HCT116 (cell line): ENCODE data around the gene NEUROG3. TPM values are rescaled to one million over a fixed set of nuclear protein-coding genes. Genes with fewer than 3 reads are reported as not detected.

Experiments
- ATAC-seq: fragments of 200-7000 bp; cut with Tn5 transposase; 2 replicates; pipeline ENCODE4 v1.9.1; 2020; ENCODE audit warnings: mild to moderate bottlenecking, moderate library complexity
- BruUV-seq: library from RNA; stranded (reverse); fragments of 400-500 nt; replicated peaks from 2 replicates; lab custom pipeline; 2021; lab: Mats Ljungman, UMichigan
- CTCF ChIA-PET: fragments of 300-600 bp; sonication (Branson Sonifier 250); formaldehyde crosslinking; loops from one replicate; lab custom pipeline; 2021; ENCODE audit warnings: antibody characterized with exemption; lab: Charles Lee
- POLR2A ChIA-PET: fragments of 300-600, 350-600 bp; sonication (Branson Sonifier 250); formaldehyde crosslinking; loops from one replicate; lab custom pipeline; 2021; ENCODE audit warnings: antibody characterized with exemption; lab: Charles Lee
- RAD21 ChIA-PET, 2 experiments: fragments of 300-600 bp; sonication (Branson Sonifier 250); formaldehyde crosslinking; loops; one replicate each; lab custom pipeline; 2023; ENCODE audit warnings: low total read pairs in 2 of 2; ENCODE audit not compliant: uncharacterized antibody in 2 of 2, unreplicated experiment in 2 of 2, low non-redundant PET in 1 of 2; lab: Charles Lee
- DNase-seq: peaks from one replicate; pipeline ENCODE4 v3.0.0-alpha.2; 2010; ENCODE audit warnings: low read depth, low spot score
- H2AFZ ChIP-seq: fragments of 200-600 bp; shearing (Covaris generic), sonication (generic); 2 replicates; pipeline ENCODE4 v1.6.1; 2017; ENCODE audit warnings: low read depth, mixed run types, mixed read lengths, antibody characterized with exemption, low read length; ENCODE audit not compliant: poor library complexity, severe bottlenecking
- H3K27ac ChIP-seq: 2 replicates; pipeline ENCODE4 v1.5.1; 2012; ENCODE audit warnings: low read depth, low read length
- H3K27me3 ChIP-seq: fragments of 200-600 bp; sonication (generic); 2 replicates; pipeline ENCODE4 v1.6.1; 2016; ENCODE audit warnings: mixed run types, low read length, mixed read lengths; ENCODE audit not compliant: insufficient read depth
- H3K36me3 ChIP-seq, 2 experiments: fragments of 200-500 bp in 1 of 2; fragments of 200-600 bp in 1 of 2; sonication (Bioruptor generic) in 1 of 2; sonication (generic) in 1 of 2; 2 replicates each; pipeline versions ENCODE4 v1.5.1 to v1.6.1; 2014 to 2016; ENCODE audit warnings: low read length in 2 of 2, inconsistent platforms in 1 of 2, mixed read lengths in 1 of 2, mixed run types in 1 of 2; ENCODE audit not compliant: insufficient read depth in 2 of 2, control insufficient read depth in 1 of 2
- H3K4me1 ChIP-seq, 2 experiments: fragments of 200-600 bp in 1 of 2; sonication (generic) in 1 of 2; 2 replicates each; pipeline versions ENCODE4 v1.5.1 to v1.6.1; 2012 to 2017; ENCODE audit warnings: low read length in 2 of 2, inconsistent platforms in 1 of 2, mild to moderate bottlenecking in 1 of 2, mixed read lengths in 1 of 2, mixed run types in 1 of 2, moderate library complexity in 1 of 2; ENCODE audit not compliant: insufficient read depth in 2 of 2, control insufficient read depth in 1 of 2
- H3K4me2 ChIP-seq: fragments of 200-600 bp; sonication (generic); 2 replicates; pipeline ENCODE4 v1.6.1; 2017; ENCODE audit warnings: mixed run types, low read length, mixed read lengths
- H3K4me3 ChIP-seq, 2 experiments: fragments of 200-600 bp in 1 of 2; sonication (generic) in 1 of 2; replicated peaks in 1 of 2; 2 replicates each; pipeline ENCODE4 v1.5.1; 2011 to 2016; ENCODE audit warnings: low read length in 2 of 2, control low read depth in 1 of 2, low read depth in 1 of 2, mild to moderate bottlenecking in 1 of 2, mixed read lengths in 1 of 2, mixed run types in 1 of 2
- H3K79me2 ChIP-seq: fragments of 200-600 bp; sonication (generic); 2 replicates; pipeline ENCODE4 v1.6.1; 2017; ENCODE audit warnings: mild to moderate bottlenecking, mixed run types, low read length, moderate library complexity, mixed read lengths; ENCODE audit not compliant: insufficient read depth
- H3K9ac ChIP-seq: fragments of 200-600 bp; sonication (generic); 2 replicates; pipeline ENCODE4 v1.6.1; 2016; ENCODE audit warnings: low read length, mixed read lengths
- H3K9me2 ChIP-seq: fragments of 200-600 bp; sonication (generic), shearing (Covaris generic); 2 replicates; pipeline ENCODE4 v1.6.1; 2017; ENCODE audit warnings: mixed run types, mild to moderate bottlenecking, moderate library complexity; ENCODE audit not compliant: insufficient read depth
- H3K9me3 ChIP-seq, 2 experiments: fragments of 200-500 bp in 1 of 2; fragments of 200-600 bp in 1 of 2; sonication (Bioruptor generic) in 1 of 2; sonication (generic) in 1 of 2; 2 replicates each; pipeline ENCODE4 v1.6.1; 2014 to 2017; ENCODE audit warnings: low read length in 2 of 2, mixed read lengths in 2 of 2, inconsistent platforms in 1 of 2, low read depth in 1 of 2, mild to moderate bottlenecking in 1 of 2, mixed run types in 1 of 2, moderate library complexity in 1 of 2; ENCODE audit not compliant: control insufficient read depth in 1 of 2, insufficient read depth in 1 of 2
- H4K20me1 ChIP-seq: fragments of 200-600 bp; sonication (generic), shearing (Covaris generic); 2 replicates; pipeline ENCODE4 v1.6.1; 2017; ENCODE audit warnings: mixed run types, mild to moderate bottlenecking, moderate library complexity; ENCODE audit not compliant: insufficient read depth
- CBX3 ChIP-seq: IDR thresholded peaks from 2 replicates; pipeline ENCODE4 v1.6.1; 2012; ENCODE audit warnings: low read depth
- CEBPB ChIP-seq: IDR thresholded peaks from 2 replicates; pipeline ENCODE4 v1.6.1; 2012; ENCODE audit warnings: low read depth
- EZH2 ChIP-seq: fragments of 200-600 bp; sonication (generic); IDR thresholded peaks from 2 replicates; pipeline ENCODE4 v1.6.1; 2017; ENCODE audit warnings: antibody characterized with exemption, mixed run types
- EZH2phosphoT487 ChIP-seq: fragments of 200-600 bp; IDR thresholded peaks from 2 replicates; pipeline ENCODE4 v1.6.1; 2018; ENCODE audit warnings: antibody characterized with exemption, borderline replicate concordance
- FOSL1 ChIP-seq: IDR thresholded peaks from 2 replicates; pipeline ENCODE4 v1.6.1; 2012; ENCODE audit warnings: low read depth
- JUND ChIP-seq: IDR thresholded peaks from 2 replicates; pipeline ENCODE4 v1.6.1; 2012
- MAX ChIP-seq: IDR thresholded peaks from 2 replicates; pipeline ENCODE4 v1.6.1; 2012
- REST ChIP-seq: IDR thresholded peaks from 2 replicates; pipeline ENCODE4 v1.6.1; 2012; ENCODE audit warnings: low read depth
- SRF ChIP-seq: IDR thresholded peaks from 2 replicates; pipeline ENCODE4 v1.6.1; 2012; ENCODE audit warnings: low read depth
- ZNF274 ChIP-seq: fragments of 200-500 bp; sonication (Bioruptor generic); IDR thresholded peaks from 2 replicates; pipeline ENCODE4 v1.6.1; 2014; ENCODE audit warnings: mild to moderate bottlenecking, low read depth, low read length, inconsistent platforms
- intact Hi-C: fragments of 100-400 bp; cut with micrococcal nuclease; formaldehyde crosslinking; loops from 2 replicates; pipeline ENCODE4 v1.10.0; 2022
- total RNA-seq: library from RNA; stranded (reverse); gene quantifications from one replicate; pipeline ENCODE4 v1.2.1, GENCODE V29; 2021; ENCODE audit not compliant: unreplicated experiment
- TF ChIP-seq, protein P1 (sequence below): IDR thresholded peaks from 2 replicates; pipeline ENCODE4 v1.6.1; 2011; ENCODE audit warnings: mild to moderate bottlenecking, low read length, moderate library complexity; ENCODE audit not compliant: insufficient replicate concordance; ENCODE audit errors: extremely low read depth
- TF ChIP-seq, protein P2 (sequence below): IDR thresholded peaks from 2 replicates; pipeline ENCODE4 v1.6.1; 2012

Gene NEUROG3
- total RNA-seq, 1 experiment from 2014 or later = not detected

GRCh38 chr10:69567920-69568319 is 5.3 kb downstream of the NEUROG3 start:
- RAD21 ChIA-PET = no interaction called here
- Histone ChIP-seq H3K27ac (no peak overlapping the region), H3K79me2 (no peaks in the 10 kb centered on the region), H2AFZ (no peak overlapping the region), H3K4me1 (no peaks in the 10 kb centered on the region), H3K4me2 (no peak overlapping the region), H3K9me3 (no peaks in the 10 kb centered on the region), H3K9ac (no peak overlapping the region)
- no TSS peak for BruUV-seq
- no peak for ATAC-seq
- intact Hi-C loops = no loop called here
- TF ChIP-seq REST (peak; percentile 78), EZH2phosphoT487 (no peak)
- TF ChIP-seq, all 23 proteins: peak for 1
- ChIA-PET POLR2A (no interaction called here), CTCF (no interaction called here)
- DNase-seq = no peak
- Histone ChIP-seq H3K4me3 (no peak overlapping the region), H3K9me2 (no peaks in the 10 kb centered on the region), H3K27me3 (peaks cover 28% of the 10 kb centered on the region), H4K20me1 (no peaks in the 10 kb centered on the region), H3K36me3 (no peaks in the 10 kb centered on the region)

DNA sequence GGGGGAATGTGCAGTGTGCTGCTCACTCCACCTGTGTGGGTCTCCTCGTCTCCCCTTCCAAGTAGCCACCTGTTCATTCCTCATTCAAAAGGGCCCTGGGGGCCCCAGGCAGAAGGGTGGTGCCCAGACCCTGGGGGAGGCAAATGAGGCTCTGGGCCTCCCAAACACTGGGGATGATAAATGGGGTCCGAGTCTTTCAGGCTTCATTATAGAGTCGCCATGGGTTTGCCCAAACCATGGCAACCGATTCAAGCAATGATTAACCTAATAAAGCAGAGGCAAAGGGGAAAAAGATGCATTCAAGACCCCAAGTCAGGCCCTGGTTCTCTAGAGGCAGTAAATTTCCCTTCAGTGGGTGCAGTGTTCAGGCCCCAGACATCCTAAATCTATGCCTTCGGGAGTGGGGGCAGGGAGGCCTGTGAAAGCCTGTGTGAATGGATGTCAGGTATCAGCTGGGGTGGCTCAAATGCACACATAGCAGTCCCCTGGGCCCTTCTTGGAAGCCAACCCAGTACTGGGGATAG is 10.4 kb downstream of the NEUROG3 start:
- Histone ChIP-seq H3K4me2 (no peak overlapping the region), H2AFZ (no peak overlapping the region), H3K4me1 (no peaks in the 10 kb centered on the region), H3K9ac (no peak overlapping the region), H3K9me2 (no peaks in the 10 kb centered on the region), H3K36me3 (no peaks in the 10 kb centered on the region), H3K27me3 (peaks cover 30% of the 10 kb centered on the region), H3K9me3 (no peaks in the 10 kb centered on the region), H3K4me3 (no peak overlapping the region), H4K20me1 (no peaks in the 10 kb centered on the region), H3K79me2 (no peaks in the 10 kb centered on the region), H3K27ac (no peak overlapping the region)
- CTCF ChIA-PET = no interaction called here
- intact Hi-C loops = no loop called here
- DNase-seq (no peak), ATAC-seq (no peak)
- no TSS peak for BruUV-seq
- RAD21 ChIA-PET = no interaction called here
- POLR2A ChIA-PET = no interaction called here
- TF ChIP-seq, protein P1, sequence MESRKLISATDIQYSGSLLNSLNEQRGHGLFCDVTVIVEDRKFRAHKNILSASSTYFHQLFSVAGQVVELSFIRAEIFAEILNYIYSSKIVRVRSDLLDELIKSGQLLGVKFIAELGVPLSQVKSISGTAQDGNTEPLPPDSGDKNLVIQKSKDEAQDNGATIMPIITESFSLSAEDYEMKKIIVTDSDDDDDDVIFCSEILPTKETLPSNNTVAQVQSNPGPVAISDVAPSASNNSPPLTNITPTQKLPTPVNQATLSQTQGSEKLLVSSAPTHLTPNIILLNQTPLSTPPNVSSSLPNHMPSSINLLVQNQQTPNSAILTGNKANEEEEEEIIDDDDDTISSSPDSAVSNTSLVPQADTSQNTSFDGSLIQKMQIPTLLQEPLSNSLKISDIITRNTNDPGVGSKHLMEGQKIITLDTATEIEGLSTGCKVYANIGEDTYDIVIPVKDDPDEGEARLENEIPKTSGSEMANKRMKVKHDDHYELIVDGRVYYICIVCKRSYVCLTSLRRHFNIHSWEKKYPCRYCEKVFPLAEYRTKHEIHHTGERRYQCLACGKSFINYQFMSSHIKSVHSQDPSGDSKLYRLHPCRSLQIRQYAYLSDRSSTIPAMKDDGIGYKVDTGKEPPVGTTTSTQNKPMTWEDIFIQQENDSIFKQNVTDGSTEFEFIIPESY = no peak
- no peak for TF ChIP-seq CBX3
- no peak for TF ChIP-seq ZNF274
- TF ChIP-seq JUND = no peak
- TF ChIP-seq SRF = no peak
- no peak for TF ChIP-seq EZH2
- no peak for TF ChIP-seq MAX
- TF ChIP-seq CEBPB = no peak
- TF ChIP-seq, protein P2, sequence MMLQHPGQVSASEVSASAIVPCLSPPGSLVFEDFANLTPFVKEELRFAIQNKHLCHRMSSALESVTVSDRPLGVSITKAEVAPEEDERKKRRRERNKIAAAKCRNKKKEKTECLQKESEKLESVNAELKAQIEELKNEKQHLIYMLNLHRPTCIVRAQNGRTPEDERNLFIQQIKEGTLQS = no peak
- no peak for TF ChIP-seq EZH2phosphoT487
- no peak for TF ChIP-seq FOSL1
